Measurements from ENCODE around the gene TMEM9B.

Gene TMEM9B

GRCh38 chr11:8930456-8931175 is 33.6 kb downstream of the TMEM9B start:
- DNase-seq (ENCODE audit: low read depth in 2 of 2), result no peak

- no peak for DNase-seq (ENCODE audit: low read depth in 2 of 2)
These were observed 35.1 kb downstream of the TMEM9B start for GRCh38 chr11:8928981-8929615.

DNA sequence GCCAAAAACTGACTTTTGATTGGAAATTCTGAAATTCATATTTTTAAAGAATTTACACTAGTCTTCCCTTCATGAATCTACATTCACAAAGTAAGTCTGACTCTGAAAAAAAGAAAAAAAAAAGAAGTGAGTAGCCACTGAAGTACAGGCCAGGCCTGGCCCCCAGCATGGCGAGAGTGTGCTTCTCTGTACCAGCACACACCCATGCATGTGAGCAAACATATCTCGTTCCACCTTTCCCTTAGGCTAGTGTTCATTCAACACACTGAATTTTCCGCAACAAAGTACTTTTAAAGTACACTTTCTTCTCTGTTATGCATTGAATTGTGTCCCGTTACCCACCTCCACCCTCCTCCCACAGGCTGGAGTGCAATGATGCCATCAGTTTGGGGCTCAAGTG is 36.0 kb downstream of the TMEM9B start:
- no peak for DNase-seq (ENCODE audit: low read depth in 2 of 2)

DNA sequence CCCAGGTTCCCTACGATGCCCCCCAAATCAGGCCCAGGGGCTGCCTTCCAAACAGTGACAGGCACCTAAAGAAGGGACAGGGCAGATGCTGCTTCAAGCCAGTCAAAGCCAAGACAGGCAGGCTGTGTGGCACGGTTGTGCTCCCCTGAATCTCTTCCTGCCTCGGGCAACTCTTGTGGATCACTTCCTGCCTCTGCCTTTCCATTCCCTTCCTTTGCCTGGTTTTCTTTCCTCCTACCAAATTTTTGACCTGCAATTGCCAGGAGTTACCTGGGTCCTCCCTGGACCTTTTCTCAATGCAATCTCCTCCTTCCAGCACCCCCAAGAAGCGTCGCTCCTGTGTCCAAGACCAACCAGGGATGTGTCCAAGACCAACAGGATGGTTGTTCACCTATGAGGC is 37.0 kb downstream of the TMEM9B start:
- no peak for DNase-seq (ENCODE audit: low read depth in 2 of 2)

GRCh38 chr11:8926236-8926635 is 38.0 kb downstream of the TMEM9B start:
- DNase-seq (ENCODE audit: low read depth in 2 of 2), result no peak

- no peak for DNase-seq (ENCODE audit: low read depth in 2 of 2)
These were observed 38.5 kb downstream of the TMEM9B start for GRCh38 chr11:8925711-8926110.

DNA sequence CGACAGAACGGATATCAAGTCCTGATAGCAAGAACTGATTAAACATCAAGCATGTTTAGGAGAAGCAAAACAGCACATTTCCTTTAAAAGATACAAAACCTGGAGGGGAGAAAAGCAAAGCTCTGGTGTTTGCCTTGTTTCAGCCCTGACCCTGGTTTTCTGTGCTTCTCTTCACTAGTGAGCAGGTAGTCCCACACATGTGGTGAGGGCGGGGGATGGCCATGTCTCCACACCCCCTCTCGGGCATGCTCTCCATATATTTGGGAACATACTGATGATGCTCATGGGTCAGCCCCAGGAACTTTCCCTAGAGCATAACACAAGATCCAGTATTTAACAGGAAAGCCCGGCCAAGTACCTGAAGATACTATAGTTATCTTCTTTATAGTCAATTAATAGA is 41.6 kb downstream of the TMEM9B start:
- DNase-seq (ENCODE audit: low read depth in 2 of 2), result no peak

- DNase-seq (ENCODE audit: low read depth in 2 of 2), result no peak
These were observed 47.0 kb downstream of the TMEM9B start for GRCh38 chr11:8917157-8917825.

DNA sequence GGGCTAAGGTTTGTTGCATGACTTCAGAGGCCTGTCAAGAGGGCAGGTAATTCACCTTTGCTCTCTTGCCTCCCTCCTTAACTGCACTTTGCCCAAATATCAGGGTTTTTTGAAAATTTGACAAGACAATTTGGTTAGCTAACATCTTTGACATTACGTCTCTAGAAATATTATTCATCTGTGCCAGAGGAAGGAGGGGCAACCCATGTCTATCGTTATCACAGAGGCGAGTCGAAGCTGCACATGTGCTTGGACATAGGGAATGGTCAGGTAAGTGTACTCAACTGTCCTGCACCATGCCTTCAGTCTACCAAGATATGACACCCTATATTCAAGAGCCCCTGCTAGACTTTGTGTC is 49.6 kb downstream of the TMEM9B start:
- DNase-seq (ENCODE audit: low read depth in 2 of 2), result no peak

DNA sequence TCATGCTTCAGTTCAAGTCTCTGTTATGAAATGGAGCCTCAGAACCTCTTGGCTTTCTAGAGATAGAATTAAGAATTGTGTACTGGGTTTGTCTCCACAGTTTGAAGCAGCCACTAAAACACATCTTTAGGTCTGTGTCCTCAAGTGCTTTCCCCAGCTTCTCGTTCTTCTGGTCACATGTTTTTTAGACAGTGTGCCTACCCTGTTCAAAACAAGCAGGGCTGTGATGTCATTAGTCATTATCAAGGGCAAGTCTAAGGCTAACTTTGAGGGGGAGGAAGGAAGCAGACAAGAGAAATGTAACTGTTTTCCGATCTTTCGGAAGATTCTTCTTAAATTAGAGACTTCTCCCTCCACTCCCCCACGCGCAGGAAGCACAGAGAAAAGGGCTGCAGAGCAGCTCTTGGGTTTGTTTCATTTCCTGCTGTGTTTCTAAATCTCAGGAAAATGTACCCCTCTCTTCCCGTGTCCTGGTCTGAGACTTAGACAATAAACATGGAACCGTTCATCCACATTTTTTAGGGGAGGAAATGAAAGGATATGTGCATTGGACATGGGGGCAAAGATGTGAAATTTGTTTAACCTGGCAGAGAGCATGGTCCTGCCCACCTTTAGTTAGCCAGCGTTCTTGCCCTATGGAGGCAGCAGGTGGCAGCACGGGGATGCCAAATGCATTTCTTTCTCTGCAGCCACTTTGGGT is 50.1 kb downstream of the TMEM9B start:
- DNase-seq (ENCODE audit: low read depth in 2 of 2), result no peak

GRCh38 chr11:8911029-8911823 is 53.0 kb downstream of the TMEM9B start, which contains the start of gene AKIP1:
AKIP1 (plus strand) TSS chr11:8911189; CDS start chr11:8911450, 261 bp downstream.
- peak; percentile 41 to 60 for DNase-seq (ENCODE audit: low read depth in 2 of 2)

GRCh38 chr11:8910649-8911026 is 53.6 kb downstream of the TMEM9B start:
- DNase-seq (ENCODE audit: low read depth in 2 of 2), result no peak

- no peak for DNase-seq (ENCODE audit: low read depth in 2 of 2)
These were observed 56.1 kb downstream of the TMEM9B start for GRCh38 chr11:8908099-8908498.

GRCh38 chr11:8907116-8907515 is 57.1 kb downstream of the TMEM9B start:
- DNase-seq (ENCODE audit: low read depth in 2 of 2), result no peak

DNA sequence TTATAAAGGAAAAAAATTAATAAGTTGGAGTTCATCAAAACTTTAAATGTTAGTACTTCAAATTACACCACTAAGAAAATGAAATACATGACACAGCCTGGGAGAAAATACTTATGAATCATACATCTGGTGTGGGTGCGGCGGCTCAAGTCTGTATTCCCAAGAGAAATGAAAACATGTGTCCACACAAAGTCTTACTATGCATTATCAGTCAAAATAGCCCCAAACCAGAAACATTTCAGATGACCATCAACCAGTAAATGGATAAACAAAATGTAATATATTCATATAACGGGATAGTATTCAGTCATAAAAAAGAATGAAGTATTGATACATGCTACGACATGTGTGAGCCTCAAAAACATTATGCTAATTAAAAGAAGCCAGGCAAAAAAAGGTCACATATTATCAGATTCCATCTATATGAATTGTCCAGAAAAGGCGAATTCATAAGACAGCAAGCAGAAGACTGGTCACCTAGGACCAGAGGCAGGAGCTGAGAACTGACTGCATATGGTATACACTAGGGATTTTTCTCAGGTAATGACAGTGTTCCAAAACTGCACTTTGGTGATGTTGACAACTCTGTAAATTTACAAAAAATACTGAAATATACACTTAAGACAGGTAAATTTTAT is 58.6 kb downstream of the TMEM9B start:
- DNase-seq (ENCODE audit: low read depth in 2 of 2), result no peak

DNA sequence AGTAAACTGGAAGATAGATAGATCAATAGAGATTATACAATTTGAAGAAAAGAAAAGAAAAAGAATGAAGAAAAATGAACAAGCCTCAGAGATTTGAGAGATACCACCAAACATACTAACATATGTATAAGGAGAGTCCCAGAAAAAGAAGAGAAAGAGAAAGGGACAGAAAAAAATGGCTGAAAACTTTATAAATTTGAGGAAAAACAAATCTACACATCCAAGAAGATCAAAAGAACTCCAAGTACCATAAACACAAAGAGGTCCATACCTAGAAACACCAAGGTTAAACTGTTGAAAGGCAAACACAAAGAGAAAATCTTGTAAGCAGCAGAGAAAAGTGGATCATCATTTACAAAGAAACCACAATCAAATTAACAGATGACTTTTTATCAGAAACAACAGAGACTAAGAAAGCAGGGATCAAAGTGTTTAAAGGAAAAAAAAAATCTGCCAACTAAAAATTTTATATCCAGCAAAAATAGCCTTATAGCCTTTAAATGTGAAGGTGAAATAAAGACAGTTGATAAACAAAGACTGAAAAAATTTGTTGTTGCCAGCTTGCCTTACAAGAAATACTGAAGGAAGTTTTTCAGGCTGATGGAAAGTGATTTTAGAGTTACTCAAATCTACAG is 65.0 kb downstream of the TMEM9B start:
- DNase-seq (ENCODE audit: low read depth in 2 of 2), result no peak
